IPS DF 4.7 (cell line): ENCODE results near the gene SPECC1.
"Not testable (repeated sequence)": the region's sequence is repeated elsewhere in the genome, so short reads cannot be mapped to it uniquely, and the experiment has no call there.

Experiments
- DNase-seq: peaks from one replicate; pipeline ENCODE4 v3.0.0-alpha.2; 2013; ENCODE audit warnings: low spot score; ENCODE audit errors: extremely low read depth

Gene SPECC1

DNA sequence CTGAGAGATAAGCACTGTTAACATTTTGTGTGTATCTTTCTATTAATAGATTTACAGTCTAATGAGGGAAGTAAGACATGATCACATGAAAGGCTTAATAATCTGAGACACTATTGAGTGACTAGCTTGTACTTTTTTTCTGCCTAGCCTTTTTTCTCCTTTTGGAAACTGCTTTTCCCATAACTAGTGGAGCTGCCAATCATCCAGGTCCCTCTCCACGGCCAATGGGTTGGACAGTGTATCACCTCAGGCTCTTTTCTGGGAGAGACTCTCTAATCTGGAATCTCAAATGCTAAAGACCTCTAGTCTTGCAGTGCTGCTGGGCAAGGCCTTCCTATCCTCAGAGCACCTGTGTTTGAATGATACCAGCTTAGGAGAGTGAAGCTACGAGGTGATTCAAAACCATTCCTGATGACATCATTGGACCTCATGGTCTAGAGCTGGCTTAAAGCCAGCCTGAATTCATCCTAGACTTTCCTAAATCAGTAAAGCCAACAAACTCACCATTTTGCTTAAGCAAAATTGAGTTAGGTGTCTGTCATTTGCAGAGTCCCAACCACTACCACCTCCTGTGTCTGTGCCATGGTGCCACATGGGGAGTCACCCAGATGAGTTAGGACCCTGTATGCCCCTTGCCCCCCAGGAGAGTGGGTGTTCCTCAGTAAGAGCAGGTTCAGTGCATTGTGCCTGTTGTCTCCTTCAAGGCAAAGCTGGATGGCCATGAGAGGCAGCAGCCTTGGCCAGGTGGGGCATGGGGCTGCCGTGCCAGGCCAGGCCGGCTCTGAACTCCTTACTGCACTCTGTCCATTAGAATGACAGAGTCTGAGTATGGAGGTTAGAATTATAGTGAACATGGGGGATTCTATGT is 62.9 kb downstream of the SPECC1 start:
- DNase-seq = no peak

DNA sequence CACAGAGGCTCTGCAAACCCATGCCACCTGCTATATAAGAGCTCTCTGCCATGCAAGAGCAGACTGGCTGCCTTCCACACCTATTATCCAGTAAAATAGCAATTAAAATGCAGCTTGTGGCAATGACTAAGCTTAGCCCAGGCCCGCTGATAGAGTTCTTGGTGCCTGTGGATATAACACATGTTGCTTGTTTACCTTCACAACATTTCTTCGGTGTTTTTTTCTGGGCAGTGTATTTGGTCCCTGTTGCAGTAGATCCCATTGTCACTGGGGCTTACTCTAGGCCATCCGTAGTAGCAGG is 63.5 kb downstream of the SPECC1 start:
- no peak for DNase-seq

DNA sequence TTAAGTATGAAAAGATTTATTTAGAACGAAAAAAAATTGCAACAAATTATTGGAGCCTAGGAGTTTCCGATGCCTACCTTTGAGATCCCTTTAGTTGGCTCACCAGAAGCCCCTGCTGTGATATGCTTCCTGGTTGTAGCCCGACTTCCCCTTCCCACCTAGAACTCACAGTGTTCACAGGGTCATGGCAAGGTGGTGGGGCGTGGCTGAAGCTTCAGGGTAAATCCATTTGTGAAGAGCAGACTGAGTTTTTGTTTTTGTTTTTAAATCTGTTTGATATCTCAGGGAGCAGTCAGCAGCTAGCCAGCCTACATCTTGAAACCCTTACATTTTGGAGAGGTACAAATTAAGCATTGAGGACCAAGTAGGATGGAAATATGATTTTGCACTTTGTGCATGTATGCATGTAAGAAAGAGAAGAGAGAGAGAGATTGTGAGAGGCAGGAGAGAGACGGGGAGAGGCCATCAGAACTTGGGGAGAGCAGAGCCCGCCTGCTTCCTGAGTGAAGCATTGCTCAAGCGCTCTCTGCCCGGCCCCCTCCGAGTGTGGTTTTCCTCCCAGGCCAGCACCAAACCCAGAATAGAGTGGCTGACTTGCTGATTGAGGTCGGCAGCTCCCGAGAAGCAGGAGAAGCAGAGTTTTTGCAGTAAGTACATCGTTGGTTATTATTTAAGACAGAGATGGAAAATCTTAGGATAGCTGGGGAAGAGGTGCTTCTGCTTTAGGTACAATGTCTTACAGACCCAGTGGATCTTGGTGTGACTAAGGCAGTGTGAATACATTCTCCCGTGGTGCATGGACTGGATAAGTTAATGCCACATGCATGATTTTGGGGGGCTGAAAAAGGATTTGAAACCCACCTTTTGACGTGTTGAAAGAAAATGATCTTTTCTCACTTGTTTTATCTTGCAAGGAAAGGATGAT is 64.2 kb downstream of the SPECC1 start:
- DNase-seq = no peak

DNA sequence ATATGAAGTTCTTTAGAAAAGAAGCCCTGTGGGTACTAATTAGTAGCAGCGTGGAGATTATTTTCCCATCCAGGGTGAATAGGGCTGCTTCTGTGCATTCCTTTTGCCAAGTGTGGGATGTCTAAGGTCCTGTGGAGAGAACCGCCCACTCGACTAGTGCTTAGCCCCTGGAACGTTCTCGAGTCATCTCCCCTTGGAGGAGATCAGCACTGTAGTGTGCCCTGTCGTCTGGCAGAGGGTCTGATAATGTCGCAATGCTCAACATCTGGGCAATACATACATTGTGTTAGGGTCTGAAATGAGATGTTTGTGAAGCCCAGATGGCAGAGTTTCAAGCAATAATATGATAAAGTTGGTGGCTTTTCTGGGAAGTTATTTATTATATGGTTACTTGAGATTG is 64.8 kb downstream of the SPECC1 start:
- no peak for DNase-seq

DNA sequence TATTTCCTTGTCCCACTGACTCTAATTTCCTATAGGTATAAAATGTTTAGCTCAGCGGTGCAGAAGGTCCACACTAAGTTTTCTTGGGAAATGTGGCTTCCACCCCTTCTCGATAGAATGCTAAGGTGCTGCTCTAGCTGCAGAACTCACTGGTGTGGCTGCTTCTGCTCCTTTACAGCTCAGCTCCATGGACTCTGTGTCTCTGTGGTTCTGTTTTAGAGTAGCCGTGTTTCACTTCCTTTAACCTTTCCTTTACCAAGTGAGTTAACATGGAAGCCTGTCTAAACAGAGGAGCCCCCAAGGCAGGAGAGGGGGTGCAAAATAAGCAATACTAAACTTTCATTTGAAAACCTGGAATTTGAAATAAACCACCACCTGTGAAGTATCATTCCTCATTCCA is 65.3 kb downstream of the SPECC1 start:
- DNase-seq = no peak

DNA sequence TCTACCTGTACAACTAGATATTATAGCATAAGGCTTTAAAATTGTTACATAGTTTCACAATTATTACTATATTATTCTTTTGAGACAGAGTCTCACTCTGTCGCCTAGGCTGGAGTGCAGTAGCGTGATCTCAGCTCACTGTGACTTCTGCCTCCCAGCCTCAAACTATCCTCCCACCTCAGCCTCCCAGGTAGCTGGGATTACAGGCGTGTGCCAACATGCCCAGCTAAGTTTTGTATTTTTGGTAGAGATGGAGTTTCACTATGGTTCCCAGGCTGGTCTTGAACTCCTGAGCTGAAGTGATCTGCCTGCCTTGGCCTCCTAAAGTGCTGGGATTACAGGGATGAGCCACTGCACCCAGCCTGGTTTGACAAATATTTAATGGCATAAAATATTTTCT is 67.0 kb downstream of the SPECC1 start:
- not testable (repeated sequence) for DNase-seq

DNA sequence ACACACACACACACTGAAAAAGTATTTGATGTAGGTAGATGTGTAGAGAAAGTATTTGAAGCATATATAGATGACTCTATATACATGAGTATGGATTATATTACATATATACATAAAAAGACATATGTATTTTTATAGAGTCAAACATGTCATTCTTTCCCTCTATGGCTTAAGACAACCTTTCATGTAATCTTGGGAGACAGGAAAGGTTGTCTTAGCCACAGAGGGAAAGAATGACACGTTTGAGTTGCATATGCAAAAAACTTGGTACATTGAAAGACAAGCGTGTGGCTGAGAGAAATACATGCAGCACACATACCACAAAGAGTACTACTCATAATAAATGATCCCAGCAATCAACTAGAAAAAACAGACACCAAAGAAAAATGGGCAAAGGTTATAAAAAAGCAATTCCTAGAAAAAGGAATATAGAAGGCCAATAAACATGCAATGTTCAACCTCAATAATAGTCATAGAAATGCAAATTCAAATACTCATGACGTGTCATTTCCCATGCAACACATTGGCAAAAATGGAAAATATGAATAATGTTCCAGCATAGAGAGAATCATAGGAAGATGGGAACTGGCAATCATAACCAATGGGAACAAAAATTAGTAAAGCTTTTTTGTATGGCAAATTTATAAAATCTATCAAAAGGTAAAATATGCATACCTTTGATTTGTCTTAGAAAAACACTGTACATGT is 69.0 kb downstream of the SPECC1 start:
- no peak for DNase-seq

DNA sequence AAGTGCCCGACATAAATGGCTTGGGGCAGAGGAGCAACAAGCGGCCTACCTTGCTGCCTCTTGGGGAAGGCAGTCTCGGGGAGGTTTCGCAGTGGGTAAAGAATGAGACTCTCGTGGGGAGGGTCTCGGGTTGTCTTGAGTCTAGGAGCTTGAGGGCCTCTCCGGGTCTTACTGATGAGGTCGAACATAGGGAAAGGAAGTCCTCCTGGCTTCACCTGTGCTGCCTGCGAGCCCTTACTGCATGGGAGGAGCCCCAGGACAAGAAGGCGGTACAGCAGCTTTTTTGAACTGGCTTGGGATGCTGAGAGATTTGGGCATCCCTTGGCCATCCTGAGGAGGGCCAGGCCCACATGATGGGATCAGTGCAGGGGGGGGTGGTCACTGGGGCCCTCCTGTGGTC is 71.4 kb downstream of the SPECC1 start:
- DNase-seq = no peak

DNA sequence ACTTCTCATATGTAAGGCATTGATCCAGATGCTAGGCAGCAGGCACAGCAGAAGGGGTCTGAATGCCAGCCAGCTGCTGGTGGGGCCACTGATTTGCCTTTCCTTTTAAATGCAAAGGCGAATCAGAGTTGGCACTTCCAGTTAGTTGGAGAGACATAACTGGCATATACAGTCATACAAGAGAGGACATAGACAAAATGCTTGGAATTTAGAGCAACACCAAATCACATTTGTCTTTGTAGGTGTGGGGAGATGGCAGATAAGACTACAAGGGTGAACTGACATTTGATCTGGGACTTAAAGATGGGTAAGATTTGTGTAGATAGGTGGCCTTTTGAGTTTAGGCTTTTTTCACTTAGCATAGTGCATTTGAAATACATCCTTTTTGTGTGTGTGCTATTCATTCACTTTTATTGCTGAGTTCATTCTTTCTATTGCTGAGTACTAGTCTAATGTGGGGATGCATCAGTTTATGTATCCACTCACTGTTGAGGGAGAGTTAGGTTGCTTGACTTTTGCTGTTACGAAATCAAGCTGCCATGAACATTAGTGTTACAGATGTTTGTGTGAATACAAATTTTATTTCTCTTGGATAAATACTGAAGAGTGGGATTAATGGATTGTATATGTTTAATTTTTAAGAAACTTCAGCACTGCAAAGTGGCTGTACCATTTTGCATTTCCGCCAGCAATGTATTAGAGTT is 74.1 kb downstream of the SPECC1 start:
- no peak for DNase-seq

DNA sequence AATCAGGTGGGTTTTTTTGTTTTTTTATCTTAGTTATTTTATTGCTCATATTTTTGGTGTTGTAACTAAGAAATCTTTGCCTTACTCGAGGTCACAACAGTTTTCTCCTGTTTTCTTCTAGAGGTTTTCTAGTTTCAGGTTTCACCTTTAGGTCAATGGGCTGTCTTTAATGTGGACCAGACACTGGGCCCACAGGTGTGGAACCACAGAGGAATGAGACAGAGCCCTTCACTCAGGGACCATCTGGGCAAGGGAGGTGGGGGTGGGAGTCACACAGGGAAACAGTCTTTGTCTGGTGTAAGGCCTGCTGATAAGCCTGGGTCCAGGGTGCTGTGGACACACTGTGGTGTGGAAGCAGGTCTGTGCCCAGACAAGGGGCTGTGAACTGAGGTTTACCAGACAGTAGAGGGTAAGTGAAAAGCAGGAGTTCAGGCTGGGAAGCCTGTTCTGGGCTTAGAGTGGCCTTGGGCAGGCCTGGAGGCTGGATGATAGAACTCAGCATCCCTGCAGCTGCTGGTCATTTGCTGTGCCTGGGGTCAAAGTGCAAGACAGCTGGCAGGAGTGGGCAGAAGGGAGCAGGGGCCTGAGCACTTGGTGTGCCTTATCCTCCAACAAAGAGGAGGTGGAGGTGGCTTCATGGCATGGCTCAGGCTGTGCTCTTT is 75.6 kb downstream of the SPECC1 start:
- DNase-seq = no peak

DNA sequence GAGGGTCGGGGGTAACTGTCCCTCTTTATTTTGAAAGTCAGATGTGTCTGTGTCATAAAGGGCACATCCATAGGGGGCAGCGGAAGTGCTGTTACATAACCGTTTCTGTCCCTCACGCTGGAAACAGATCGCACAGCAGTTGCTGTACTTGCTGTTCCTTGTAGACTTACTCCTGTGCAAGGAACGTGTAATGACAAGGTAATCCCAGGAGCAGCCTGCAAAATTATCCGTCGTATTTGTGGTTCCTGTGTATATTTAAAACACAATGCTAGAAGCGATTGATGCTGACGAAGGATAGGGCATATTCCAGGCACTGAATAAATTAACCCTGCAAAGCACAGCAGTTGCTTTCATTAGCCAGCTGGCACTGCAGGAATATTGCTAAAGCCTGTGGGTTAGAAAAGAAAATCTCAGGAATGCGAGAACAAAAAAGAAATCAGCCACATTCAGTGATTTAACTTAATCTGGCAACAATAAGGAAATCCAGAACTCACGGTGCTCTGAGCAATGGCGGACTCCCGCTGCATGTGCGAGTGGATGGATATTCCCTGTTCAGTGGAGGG is 76.2 kb downstream of the SPECC1 start:
- DNase-seq = no peak

DNA sequence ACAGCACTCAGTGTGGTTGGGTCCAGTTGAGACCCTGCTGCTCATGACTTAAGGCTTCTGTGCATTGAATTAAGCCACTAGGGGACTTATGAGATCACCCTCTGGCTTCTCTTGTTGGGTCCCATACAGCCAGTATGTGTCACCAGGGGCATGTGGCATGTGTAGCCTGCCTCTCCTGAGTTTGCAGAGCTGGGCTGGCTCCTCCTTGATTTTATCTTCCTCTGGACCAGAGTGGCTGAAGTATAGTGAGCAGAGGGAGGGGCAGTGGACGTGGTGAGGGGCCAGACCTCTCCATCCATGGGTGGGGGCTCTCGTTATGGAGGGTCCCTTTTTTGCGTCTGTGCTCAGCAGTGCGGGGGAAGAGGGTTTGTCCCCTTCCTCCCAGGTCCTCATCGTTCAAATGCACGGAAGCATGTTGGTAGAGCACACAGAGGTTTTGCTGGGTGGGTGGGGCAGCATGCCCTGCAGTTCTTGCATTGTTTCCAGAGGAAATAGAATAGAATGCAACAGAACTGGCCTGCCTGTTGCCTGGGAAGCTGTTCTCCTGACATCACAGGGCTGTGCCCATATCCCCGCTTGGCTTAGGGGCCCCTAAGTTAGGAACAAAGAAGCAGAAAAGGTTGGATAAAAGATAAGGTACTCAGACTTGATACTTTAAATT is 77.4 kb downstream of the SPECC1 start:
- DNase-seq = no peak

DNA sequence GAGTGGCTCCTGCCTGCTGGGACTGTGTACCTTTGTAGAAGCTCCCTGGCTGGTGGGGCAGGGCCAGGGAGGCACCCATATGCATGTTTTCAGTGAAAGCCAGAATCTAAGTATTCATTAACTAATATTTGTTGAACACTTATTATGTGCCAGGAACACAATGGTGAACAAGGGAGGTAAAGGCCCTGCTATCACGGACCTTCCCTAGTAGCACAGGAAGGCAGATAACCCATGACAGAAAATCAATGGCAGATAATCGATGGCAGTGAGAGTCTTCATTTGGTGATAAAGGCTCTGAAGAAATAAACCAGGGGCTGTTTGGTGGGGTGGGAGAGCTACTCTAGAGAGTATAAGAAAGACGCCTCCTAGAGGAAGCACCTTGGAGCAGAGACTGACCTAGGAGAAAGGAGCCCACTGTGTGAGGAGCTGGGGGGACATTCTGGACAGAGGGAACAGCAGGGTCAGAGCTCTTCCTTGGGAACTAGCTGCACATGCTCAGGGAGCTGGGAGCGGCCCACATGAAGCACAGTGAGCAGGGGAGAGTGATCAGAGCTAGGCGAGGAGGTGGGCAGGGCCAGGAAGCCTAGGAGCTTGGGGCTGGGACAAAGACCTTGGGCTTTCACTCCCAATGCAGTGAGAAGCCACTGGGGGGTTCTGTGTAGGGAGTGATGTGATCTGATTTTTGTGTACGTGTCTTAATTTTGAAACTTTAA is 78.5 kb downstream of the SPECC1 start:
- DNase-seq = no peak

DNA sequence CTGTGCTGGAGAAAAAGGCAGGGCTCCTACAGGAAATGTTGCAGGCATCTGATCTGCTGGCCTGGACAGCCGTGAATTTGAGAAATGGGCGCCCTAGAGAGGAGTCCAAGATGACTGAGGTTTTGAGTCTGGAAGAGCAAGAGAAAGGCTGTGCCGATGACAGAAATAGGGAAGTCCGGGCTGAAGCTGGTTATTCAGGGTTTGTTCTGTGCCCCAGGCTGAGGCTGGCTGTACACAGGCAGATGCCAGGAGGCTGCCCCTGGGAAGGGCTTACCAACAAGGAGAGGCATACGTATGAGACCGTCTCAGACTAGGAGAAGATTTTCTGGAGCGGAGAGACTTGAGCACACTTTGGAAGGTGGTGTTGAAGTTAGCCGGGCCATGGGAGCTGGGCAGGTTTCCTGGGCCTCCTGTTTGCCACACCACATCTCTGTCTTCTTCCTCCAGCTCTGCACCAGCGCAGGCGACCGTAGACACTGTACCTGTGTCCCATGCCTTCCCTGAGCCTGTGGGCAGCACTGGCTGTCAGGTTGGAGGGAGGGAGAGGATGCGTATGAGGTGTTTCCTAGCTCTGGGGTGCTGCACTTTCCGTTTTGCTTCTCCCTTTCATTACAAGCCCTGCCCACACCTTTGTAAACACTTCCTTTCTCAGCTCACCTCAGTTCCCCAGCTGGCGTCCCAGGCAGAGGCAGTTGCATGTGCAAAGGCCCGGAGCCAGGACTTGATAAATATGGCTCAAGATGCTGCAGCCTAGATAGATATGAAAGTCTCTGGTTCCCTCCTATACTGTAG is 80.8 kb downstream of the SPECC1 start:
- DNase-seq = no peak

DNA sequence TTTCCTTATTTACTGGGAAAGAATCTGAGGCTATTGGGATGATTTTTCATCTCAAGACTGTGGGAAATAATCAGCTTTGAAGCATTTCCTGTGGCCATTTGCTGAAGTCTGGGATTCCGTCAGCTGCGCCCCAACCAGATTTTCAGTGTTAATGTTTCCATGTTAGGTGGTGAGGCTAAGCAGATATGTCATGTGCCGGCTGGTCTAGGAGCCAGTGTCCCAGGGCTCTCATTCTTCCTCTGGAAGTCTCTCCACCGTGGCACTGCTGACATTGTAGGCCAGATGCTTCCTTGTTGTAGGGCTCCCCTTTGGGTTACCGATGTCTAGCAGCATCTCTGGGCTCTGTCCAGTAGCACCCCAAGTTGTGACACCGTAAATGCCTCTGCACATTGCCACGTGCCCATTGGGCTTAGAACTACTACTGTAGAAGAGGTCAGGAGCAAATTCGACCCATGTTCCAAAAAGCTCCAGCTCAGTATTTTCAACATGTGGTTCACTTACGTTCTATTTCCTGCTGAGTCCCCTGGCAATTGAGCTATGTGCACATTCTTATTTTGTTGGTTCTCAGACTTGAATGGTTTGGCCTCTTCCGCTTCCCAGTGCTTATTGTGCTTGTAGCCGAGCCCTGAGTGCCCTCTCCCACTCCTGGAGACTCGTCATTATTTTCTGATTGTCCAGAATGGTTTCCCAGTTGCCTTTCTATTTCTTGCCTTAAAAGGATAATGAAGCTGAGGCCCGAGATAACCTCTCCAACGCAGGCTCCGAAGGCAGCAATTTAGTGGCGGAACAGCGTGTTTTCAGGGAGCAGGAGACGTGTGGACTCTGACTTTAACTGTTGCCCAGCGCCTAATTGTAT is 82.2 kb downstream of the SPECC1 start:
- no peak for DNase-seq

DNA sequence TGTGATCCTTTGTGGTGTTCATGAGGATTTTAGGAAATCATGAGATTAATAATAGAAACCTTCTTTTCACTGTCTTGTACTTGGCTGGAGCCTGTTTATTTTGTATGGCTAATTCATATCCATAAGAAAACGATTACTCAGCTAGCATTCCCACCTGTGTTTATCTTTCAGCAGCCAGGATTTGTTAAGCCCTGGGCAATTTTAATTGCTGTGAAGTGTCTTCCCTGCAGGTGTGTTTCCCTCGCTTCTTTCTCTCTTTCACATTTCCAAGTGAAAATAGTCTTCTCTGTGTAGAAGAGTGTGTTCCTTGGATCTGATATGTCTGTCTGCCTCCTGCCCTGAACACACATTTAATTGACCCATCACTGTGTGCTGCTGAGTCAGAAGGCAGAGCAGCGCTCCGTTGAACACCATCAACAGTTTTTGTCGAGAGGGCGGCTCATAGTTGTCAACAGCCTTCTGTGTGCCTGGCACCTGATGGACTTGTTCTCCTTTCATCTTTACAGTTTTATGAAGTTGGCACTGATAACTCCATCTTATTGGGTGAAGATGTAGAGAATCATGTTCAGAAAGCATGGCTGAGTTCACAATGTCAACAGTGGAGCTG is 83.2 kb downstream of the SPECC1 start:
- no peak for DNase-seq

DNA sequence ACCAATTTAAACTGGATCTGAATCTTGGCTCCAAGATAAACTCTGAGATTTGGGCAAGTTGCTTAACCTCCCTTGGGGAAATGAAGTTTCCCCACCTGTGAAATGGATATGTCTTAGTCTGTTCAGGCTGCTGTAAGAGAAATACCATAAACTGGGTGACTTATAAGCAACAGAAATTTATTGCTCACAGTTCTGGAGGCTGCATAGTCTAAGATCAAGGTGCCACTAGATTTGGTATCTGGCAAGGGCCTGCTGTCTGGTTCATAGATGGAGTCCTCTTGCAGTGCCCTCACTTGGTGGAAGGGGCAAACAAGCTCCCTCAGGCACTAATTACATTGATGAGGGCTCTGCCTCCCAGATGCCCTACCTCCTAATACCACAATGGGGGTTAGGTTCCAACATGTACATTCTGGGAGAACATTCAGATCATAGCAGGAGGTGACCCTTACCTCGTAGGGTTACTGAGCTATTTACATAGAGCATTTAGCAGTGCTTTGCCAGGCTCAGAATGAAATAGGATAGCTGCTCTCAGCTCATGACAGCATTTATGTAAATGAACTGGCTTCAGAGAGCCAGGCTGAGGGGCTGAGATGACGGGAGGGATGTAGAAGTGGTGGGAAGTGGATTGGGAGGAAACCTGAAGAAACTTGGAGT is 83.9 kb downstream of the SPECC1 start:
- DNase-seq = no peak
